ENCODE results near the gene GDF11.

Gene GDF11

GRCh38 chr12:55703288-55703687, 39.6 kb upstream of the GDF11 start:
- peaks cover 32% of the 10 kb centered on the region for H3K27me3 Mint-ChIP-seq (ENCODE audit: low read depth)
- H3K36me3 Mint-ChIP-seq (ENCODE audit: low read depth): no peaks in the 10 kb centered on the region
- no peak overlapping the region for H3K27ac Mint-ChIP-seq
- H3K4me1 Mint-ChIP-seq (ENCODE audit: low read depth): peaks cover 6% of the 10 kb centered on the region
- DNase-seq (ENCODE audit: low spot score): no peak
- H3K9me3 Mint-ChIP-seq: no peaks in the 10 kb centered on the region
- H3K4me3 Mint-ChIP-seq: no peak overlapping the region

GRCh38 chr12:55703901-55704761, 38.8 kb upstream of the GDF11 start:
- Mint-ChIP-seq H3K27me3 (ENCODE audit: low read depth) (peaks cover 39% of the 10 kb centered on the region), H3K9me3 (no peaks in the 10 kb centered on the region), H3K36me3 (ENCODE audit: low read depth) (no peaks in the 10 kb centered on the region), H3K4me1 (ENCODE audit: low read depth) (peaks cover 13% of the 10 kb centered on the region), H3K4me3 (no peak overlapping the region), H3K27ac (no peak overlapping the region)
- DNase-seq (ENCODE audit: low spot score): no peak

GRCh38 chr12:55704824-55705718, 37.9 kb upstream of the GDF11 start:
- H3K9me3 Mint-ChIP-seq: no peaks in the 10 kb centered on the region
- peaks cover 13% of the 10 kb centered on the region for H3K4me1 Mint-ChIP-seq (ENCODE audit: low read depth)
- H3K27ac Mint-ChIP-seq: no peak overlapping the region
- H3K36me3 Mint-ChIP-seq (ENCODE audit: low read depth): no peaks in the 10 kb centered on the region
- H3K27me3 Mint-ChIP-seq (ENCODE audit: low read depth): peaks cover 48% of the 10 kb centered on the region
- DNase-seq (ENCODE audit: low spot score): no peak
- no peak overlapping the region for H3K4me3 Mint-ChIP-seq

GRCh38 chr12:55705782-55706402, 37.0 kb upstream of the GDF11 start:
- no peaks in the 10 kb centered on the region for H3K9me3 Mint-ChIP-seq
- H3K27me3 Mint-ChIP-seq (ENCODE audit: low read depth): peaks cover 54% of the 10 kb centered on the region
- no peak overlapping the region for H3K27ac Mint-ChIP-seq
- no peaks in the 10 kb centered on the region for H3K36me3 Mint-ChIP-seq (ENCODE audit: low read depth)
- no peak for DNase-seq (ENCODE audit: low spot score)
- H3K4me1 Mint-ChIP-seq (ENCODE audit: low read depth): peaks cover 13% of the 10 kb centered on the region
- no peak overlapping the region for H3K4me3 Mint-ChIP-seq

- no peaks in the 10 kb centered on the region for H3K9me3 Mint-ChIP-seq
- no peaks in the 10 kb centered on the region for H3K36me3 Mint-ChIP-seq (ENCODE audit: low read depth)
- H3K27me3 Mint-ChIP-seq (ENCODE audit: low read depth): peaks cover 57% of the 10 kb centered on the region
- no peak for DNase-seq (ENCODE audit: low spot score)
- peak overlapping the region; percentile 76 for H3K4me3 Mint-ChIP-seq
- H3K4me1 Mint-ChIP-seq (ENCODE audit: low read depth): peaks cover 13% of the 10 kb centered on the region
- H3K27ac Mint-ChIP-seq: no peak overlapping the region
Measured at GRCh38 chr12:55706568-55707218, 36.2 kb upstream of the GDF11 start.

- H3K27ac Mint-ChIP-seq: no peak overlapping the region
- H3K36me3 Mint-ChIP-seq (ENCODE audit: low read depth): no peaks in the 10 kb centered on the region
- peaks cover 13% of the 10 kb centered on the region for H3K4me1 Mint-ChIP-seq (ENCODE audit: low read depth)
- peaks cover 61% of the 10 kb centered on the region for H3K27me3 Mint-ChIP-seq (ENCODE audit: low read depth)
- peak overlapping the region; percentile 76 for H3K4me3 Mint-ChIP-seq
- no peaks in the 10 kb centered on the region for H3K9me3 Mint-ChIP-seq
- no peak for DNase-seq (ENCODE audit: low spot score)
Measured at GRCh38 chr12:55707219-55707671, 35.7 kb upstream of the GDF11 start.

GRCh38 chr12:55707841-55708694, 34.9 kb upstream of the GDF11 start, which contains the start of gene ITGA7:
ITGA7 (minus strand) TSS chr12:55707904; CDS start chr12:55707682, 222 bp downstream.
- peaks cover 67% of the 10 kb centered on the region for H3K27me3 Mint-ChIP-seq (ENCODE audit: low read depth)
- H3K4me1 Mint-ChIP-seq (ENCODE audit: low read depth): peaks cover 13% of the 10 kb centered on the region
- H3K4me3 Mint-ChIP-seq: peak within 1 kb of the TSS; percentile 76
- DNase-seq (ENCODE audit: low spot score): peak; percentile 63
- no peaks in the 10 kb centered on the region for H3K36me3 Mint-ChIP-seq (ENCODE audit: low read depth)
- no peak within 1 kb of the TSS for H3K27ac Mint-ChIP-seq
- H3K9me3 Mint-ChIP-seq: no peaks in the 10 kb centered on the region

- no peak for DNase-seq (ENCODE audit: low spot score)
- peaks cover 13% of the 10 kb centered on the region for H3K4me1 Mint-ChIP-seq (ENCODE audit: low read depth)
- H3K36me3 Mint-ChIP-seq (ENCODE audit: low read depth): no peaks in the 10 kb centered on the region
- H3K27me3 Mint-ChIP-seq (ENCODE audit: low read depth): peaks cover 69% of the 10 kb centered on the region
- no peak overlapping the region for H3K27ac Mint-ChIP-seq
- H3K4me3 Mint-ChIP-seq: peak overlapping the region; percentile 76
- no peaks in the 10 kb centered on the region for H3K9me3 Mint-ChIP-seq
Measured at GRCh38 chr12:55708695-55709233, 34.2 kb upstream of the GDF11 start.

- no peak for DNase-seq (ENCODE audit: low spot score)
- Mint-ChIP-seq H3K4me1 (ENCODE audit: low read depth) (peaks cover 21% of the 10 kb centered on the region), H3K9me3 (no peaks in the 10 kb centered on the region), H3K27me3 (ENCODE audit: low read depth) (peaks cover 49% of the 10 kb centered on the region), H3K27ac (no peak overlapping the region), H3K4me3 (no peak overlapping the region), H3K36me3 (ENCODE audit: low read depth) (no peaks in the 10 kb centered on the region)
Measured at GRCh38 chr12:55711786-55712553, 31.0 kb upstream of the GDF11 start.

- Mint-ChIP-seq H3K9me3 (no peaks in the 10 kb centered on the region), H3K4me3 (no peak overlapping the region), H3K27ac (no peak overlapping the region), H3K27me3 (ENCODE audit: low read depth) (peaks cover 45% of the 10 kb centered on the region), H3K36me3 (ENCODE audit: low read depth) (no peaks in the 10 kb centered on the region), H3K4me1 (ENCODE audit: low read depth) (peaks cover 27% of the 10 kb centered on the region)
- DNase-seq (ENCODE audit: low spot score): no peak
Measured at GRCh38 chr12:55712700-55713415, 30.1 kb upstream of the GDF11 start.

GRCh38 chr12:55713721-55714120, 29.2 kb upstream of the GDF11 start:
- Mint-ChIP-seq H3K36me3 (ENCODE audit: low read depth) (no peaks in the 10 kb centered on the region), H3K4me3 (no peak overlapping the region), H3K4me1 (ENCODE audit: low read depth) (peaks cover 25% of the 10 kb centered on the region), H3K9me3 (no peaks in the 10 kb centered on the region), H3K27ac (peak overlapping the region; percentile 18), H3K27me3 (ENCODE audit: low read depth) (peaks cover 38% of the 10 kb centered on the region)
- no peak for DNase-seq (ENCODE audit: low spot score)

All from T-helper 2 cell treated with Interferon-gamma antibody and Interleukin-4, amounts not matched to agents 5 μg/mL and 100 μg/mL, for 36 hours (primary cell).